ENCODE results near the gene IP6K3.

DNA sequence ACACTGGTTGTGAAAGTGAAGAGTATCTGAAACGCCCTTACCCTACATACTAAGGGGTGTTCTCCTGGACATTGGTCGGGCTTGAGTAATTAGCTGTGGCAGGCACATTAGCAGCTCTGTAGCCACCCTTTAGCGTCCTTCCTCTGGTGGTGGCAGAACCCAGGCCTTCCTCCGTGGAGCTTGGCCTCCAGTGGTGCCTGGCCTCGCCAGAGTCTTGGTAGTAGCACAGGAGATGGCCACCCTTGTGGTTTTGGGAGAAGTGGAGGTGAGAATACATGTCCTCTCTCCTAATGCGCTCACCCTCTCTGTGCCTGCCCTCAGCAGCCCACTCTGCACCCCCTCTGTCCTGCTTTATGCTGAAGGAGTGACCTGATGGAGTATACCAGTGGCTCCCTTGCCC is 17.6 kb downstream of the IP6K3 start:
- TF ChIP-seq, protein P1, sequence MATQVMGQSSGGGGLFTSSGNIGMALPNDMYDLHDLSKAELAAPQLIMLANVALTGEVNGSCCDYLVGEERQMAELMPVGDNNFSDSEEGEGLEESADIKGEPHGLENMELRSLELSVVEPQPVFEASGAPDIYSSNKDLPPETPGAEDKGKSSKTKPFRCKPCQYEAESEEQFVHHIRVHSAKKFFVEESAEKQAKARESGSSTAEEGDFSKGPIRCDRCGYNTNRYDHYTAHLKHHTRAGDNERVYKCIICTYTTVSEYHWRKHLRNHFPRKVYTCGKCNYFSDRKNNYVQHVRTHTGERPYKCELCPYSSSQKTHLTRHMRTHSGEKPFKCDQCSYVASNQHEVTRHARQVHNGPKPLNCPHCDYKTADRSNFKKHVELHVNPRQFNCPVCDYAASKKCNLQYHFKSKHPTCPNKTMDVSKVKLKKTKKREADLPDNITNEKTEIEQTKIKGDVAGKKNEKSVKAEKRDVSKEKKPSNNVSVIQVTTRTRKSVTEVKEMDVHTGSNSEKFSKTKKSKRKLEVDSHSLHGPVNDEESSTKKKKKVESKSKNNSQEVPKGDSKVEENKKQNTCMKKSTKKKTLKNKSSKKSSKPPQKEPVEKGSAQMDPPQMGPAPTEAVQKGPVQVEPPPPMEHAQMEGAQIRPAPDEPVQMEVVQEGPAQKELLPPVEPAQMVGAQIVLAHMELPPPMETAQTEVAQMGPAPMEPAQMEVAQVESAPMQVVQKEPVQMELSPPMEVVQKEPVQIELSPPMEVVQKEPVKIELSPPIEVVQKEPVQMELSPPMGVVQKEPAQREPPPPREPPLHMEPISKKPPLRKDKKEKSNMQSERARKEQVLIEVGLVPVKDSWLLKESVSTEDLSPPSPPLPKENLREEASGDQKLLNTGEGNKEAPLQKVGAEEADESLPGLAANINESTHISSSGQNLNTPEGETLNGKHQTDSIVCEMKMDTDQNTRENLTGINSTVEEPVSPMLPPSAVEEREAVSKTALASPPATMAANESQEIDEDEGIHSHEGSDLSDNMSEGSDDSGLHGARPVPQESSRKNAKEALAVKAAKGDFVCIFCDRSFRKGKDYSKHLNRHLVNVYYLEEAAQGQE (IDR thresholded peaks at IDR 0.05; ENCODE audit: unreplicated experiment): no peak
- no peak for TF ChIP-seq EZH2 (IDR thresholded peaks at IDR 0.05; ENCODE audit: low read depth, unreplicated experiment)
- TF ChIP-seq, protein P2, sequence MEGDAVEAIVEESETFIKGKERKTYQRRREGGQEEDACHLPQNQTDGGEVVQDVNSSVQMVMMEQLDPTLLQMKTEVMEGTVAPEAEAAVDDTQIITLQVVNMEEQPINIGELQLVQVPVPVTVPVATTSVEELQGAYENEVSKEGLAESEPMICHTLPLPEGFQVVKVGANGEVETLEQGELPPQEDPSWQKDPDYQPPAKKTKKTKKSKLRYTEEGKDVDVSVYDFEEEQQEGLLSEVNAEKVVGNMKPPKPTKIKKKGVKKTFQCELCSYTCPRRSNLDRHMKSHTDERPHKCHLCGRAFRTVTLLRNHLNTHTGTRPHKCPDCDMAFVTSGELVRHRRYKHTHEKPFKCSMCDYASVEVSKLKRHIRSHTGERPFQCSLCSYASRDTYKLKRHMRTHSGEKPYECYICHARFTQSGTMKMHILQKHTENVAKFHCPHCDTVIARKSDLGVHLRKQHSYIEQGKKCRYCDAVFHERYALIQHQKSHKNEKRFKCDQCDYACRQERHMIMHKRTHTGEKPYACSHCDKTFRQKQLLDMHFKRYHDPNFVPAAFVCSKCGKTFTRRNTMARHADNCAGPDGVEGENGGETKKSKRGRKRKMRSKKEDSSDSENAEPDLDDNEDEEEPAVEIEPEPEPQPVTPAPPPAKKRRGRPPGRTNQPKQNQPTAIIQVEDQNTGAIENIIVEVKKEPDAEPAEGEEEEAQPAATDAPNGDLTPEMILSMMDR (conservative IDR thresholded peaks at IDR 0.05; ENCODE audit: low read depth in 2 of 2): no peak
- TF ChIP-seq POLR2AphosphoS5 (IDR thresholded peaks at IDR 0.05; ENCODE audit: low read depth): no peak
- TF ChIP-seq, protein P3, sequence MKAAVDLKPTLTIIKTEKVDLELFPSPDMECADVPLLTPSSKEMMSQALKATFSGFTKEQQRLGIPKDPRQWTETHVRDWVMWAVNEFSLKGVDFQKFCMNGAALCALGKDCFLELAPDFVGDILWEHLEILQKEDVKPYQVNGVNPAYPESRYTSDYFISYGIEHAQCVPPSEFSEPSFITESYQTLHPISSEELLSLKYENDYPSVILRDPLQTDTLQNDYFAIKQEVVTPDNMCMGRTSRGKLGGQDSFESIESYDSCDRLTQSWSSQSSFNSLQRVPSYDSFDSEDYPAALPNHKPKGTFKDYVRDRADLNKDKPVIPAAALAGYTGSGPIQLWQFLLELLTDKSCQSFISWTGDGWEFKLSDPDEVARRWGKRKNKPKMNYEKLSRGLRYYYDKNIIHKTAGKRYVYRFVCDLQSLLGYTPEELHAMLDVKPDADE (IDR thresholded peaks at IDR 0.05): no peak
- TF ChIP-seq, protein P4, sequence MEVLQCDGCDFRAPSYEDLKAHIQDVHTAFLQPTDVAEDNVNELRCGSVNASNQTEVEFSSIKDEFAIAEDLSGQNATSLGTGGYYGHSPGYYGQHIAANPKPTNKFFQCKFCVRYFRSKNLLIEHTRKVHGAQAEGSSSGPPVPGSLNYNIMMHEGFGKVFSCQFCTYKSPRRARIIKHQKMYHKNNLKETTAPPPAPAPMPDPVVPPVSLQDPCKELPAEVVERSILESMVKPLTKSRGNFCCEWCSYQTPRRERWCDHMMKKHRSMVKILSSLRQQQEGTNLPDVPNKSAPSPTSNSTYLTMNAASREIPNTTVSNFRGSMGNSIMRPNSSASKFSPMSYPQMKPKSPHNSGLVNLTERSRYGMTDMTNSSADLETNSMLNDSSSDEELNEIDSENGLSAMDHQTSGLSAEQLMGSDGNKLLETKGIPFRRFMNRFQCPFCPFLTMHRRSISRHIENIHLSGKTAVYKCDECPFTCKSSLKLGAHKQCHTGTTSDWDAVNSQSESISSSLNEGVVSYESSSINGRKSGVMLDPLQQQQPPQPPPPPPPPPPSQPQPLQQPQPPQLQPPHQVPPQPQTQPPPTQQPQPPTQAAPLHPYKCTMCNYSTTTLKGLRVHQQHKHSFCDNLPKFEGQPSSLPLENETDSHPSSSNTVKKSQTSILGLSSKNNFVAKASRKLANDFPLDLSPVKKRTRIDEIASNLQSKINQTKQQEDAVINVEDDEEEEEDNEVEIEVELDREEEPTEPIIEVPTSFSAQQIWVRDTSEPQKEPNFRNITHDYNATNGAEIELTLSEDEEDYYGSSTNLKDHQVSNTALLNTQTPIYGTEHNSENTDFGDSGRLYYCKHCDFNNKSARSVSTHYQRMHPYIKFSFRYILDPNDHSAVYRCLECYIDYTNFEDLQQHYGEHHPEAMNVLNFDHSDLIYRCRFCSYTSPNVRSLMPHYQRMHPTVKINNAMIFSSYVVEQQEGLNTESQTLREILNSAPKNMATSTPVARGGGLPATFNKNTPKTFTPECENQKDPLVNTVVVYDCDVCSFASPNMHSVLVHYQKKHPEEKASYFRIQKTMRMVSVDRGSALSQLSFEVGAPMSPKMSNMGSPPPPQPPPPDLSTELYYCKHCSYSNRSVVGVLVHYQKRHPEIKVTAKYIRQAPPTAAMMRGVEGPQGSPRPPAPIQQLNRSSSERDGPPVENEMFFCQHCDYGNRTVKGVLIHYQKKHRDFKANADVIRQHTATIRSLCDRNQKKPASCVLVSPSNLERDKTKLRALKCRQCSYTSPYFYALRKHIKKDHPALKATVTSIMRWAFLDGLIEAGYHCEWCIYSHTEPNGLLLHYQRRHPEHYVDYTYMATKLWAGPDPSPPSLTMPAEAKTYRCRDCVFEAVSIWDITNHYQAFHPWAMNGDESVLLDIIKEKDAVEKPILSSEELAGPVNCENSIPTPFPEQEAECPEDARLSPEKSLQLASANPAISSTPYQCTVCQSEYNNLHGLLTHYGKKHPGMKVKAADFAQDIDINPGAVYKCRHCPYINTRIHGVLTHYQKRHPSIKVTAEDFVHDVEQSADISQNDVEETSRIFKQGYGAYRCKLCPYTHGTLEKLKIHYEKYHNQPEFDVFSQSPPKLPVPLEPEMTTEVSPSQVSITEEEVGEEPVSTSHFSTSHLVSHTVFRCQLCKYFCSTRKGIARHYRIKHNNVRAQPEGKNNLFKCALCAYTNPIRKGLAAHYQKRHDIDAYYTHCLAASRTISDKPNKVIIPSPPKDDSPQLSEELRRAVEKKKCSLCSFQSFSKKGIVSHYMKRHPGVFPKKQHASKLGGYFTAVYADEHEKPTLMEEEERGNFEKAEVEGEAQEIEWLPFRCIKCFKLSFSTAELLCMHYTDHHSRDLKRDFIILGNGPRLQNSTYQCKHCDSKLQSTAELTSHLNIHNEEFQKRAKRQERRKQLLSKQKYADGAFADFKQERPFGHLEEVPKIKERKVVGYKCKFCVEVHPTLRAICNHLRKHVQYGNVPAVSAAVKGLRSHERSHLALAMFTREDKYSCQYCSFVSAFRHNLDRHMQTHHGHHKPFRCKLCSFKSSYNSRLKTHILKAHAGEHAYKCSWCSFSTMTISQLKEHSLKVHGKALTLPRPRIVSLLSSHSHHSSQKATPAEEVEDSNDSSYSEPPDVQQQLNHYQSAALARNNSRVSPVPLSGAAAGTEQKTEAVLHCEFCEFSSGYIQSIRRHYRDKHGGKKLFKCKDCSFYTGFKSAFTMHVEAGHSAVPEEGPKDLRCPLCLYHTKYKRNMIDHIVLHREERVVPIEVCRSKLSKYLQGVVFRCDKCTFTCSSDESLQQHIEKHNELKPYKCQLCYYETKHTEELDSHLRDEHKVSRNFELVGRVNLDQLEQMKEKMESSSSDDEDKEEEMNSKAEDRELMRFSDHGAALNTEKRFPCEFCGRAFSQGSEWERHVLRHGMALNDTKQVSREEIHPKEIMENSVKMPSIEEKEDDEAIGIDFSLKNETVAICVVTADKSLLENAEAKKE (CRISPR knock-in tag; IDR thresholded peaks at IDR 0.05): no peak
- no peak for TF ChIP-seq STAT1 (IDR thresholded peaks at IDR 0.05; ENCODE audit: unreplicated experiment)
- no peak for TF ChIP-seq CREB1 (CRISPR knock-in tag; IDR thresholded peaks at IDR 0.05; ENCODE audit: low read depth)
- TF ChIP-seq EZH2phosphoT487 (IDR thresholded peaks at IDR 0.05; ENCODE audit: unreplicated experiment): no peak

Measured in GM23338 (cell line).